GM18867 (cell line): ENCODE results near the gene PTPDC1.

ENCODE experiments used
- ATAC-seq: cut with Tn5 transposase; IDR thresholded peaks from one replicate; pipeline ENCODE4 v1.9.1; 2021; ENCODE audit warnings: mild to moderate bottlenecking, moderate library complexity; ENCODE audit not compliant: unreplicated experiment

Gene PTPDC1

GRCh38 chr9:94140791-94141790 is 56.8 kb downstream of the PTPDC1 start:
- no peak for ATAC-seq

- ATAC-seq, result no peak
These were observed 58.1 kb downstream of the PTPDC1 start for GRCh38 chr9:94142353-94142752.

- ATAC-seq, result no peak
These were observed 60.1 kb downstream of the PTPDC1 start for GRCh38 chr9:94144394-94144793.

GRCh38 chr9:94145640-94146039 is 61.4 kb downstream of the PTPDC1 start:
- ATAC-seq, result peak; percentile 62

- no peak for ATAC-seq
These were observed 63.5 kb downstream of the PTPDC1 start for GRCh38 chr9:94147776-94148175.

- ATAC-seq, result no peak
These were observed 64.2 kb downstream of the PTPDC1 start for GRCh38 chr9:94148419-94148818.

- ATAC-seq, result no peak
These were observed 65.4 kb downstream of the PTPDC1 start for GRCh38 chr9:94149696-94150095.

GRCh38 chr9:94150279-94150828 is 66.1 kb downstream of the PTPDC1 start:
- ATAC-seq, result no peak

GRCh38 chr9:94150890-94151650 is 66.8 kb downstream of the PTPDC1 start:
- no peak for ATAC-seq

GRCh38 chr9:94153905-94154304 is 69.6 kb downstream of the PTPDC1 start:
- ATAC-seq, result peak; percentile 63

- no peak for ATAC-seq
These were observed 72.2 kb downstream of the PTPDC1 start for GRCh38 chr9:94156348-94157049.

GRCh38 chr9:94157050-94157801 is 73.0 kb downstream of the PTPDC1 start:
- ATAC-seq, result no peak
